HCT116 (cell line): ENCODE data around the gene ZNF691. TPM values are rescaled to one million over a fixed set of nuclear protein-coding genes. Genes with fewer than 3 reads are reported as not detected.

Source experiments
- total RNA-seq: library from RNA; stranded (reverse); gene quantifications from one replicate; pipeline ENCODE4 v1.2.1, GENCODE V29; 2021; ENCODE audit not compliant: unreplicated experiment

Gene ZNF691
- total RNA-seq, 1 experiment from 2014 or later, result 11.1 TPM

Other genes with a start within 250 kb of the ZNF691 start
- gene PPIH, start 188.2 kb upstream of the ZNF691 start, total RNA-seq, result 100 TPM
- 1,009 TPM for gene YBX1, start 164.2 kb upstream of the ZNF691 start, total RNA-seq
- gene CLDN19, start 106.4 kb upstream of the ZNF691 start, total RNA-seq, result not detected
- gene P3H1, start 79.6 kb upstream of the ZNF691 start, total RNA-seq, result 32.9 TPM
- 5.8 TPM for gene C1orf50, start 79.4 kb upstream of the ZNF691 start, total RNA-seq
- 0.34 TPM for gene TMEM269, start 61.6 kb upstream of the ZNF691 start, total RNA-seq
- 5.4 TPM for gene ERMAP, start 29.5 kb upstream of the ZNF691 start, total RNA-seq
- 14.4 TPM for gene SVBP, start 29.2 kb upstream of the ZNF691 start, total RNA-seq
- gene SLC2A1, start 112.3 kb downstream of the ZNF691 start, total RNA-seq, result 248 TPM